ENCODE measurements around the gene ARL15. TPM values are rescaled to one million over a fixed set of nuclear protein-coding genes. Genes with fewer than 3 reads are reported as not detected.

ARL15 gene
- polyA plus RNA-seq, 2 donors: 4.0 to 7.8 TPM

GRCh38 chr5:54093861-54094260 is 216.5 kb downstream of the ARL15 start:
- Histone ChIP-seq H3K9me3 (ENCODE audit: control insufficient read depth in 2 of 2, insufficient read depth in 1 of 2, low read depth in 1 of 2, low read length in 1 of 2) (no peaks in the 10 kb centered on the region), H3K36me3 (ENCODE audit: control insufficient read depth in 2 of 2, insufficient read depth in 2 of 2, low read length in 1 of 2) (no peaks in the 10 kb centered on the region), H3K4me3 (ENCODE audit: low read depth in 1 of 2, low read length in 2 of 2) (no peak overlapping the region), H3K4me1 (ENCODE audit: control insufficient read depth in 2 of 2, insufficient read depth in 2 of 2, low read length in 1 of 2) (no peaks in the 10 kb centered on the region), H3K27ac (ENCODE audit: low read depth in 2 of 2, low read length in 1 of 2) (no peak overlapping the region), H3K27me3 (ENCODE audit: control insufficient read depth in 1 of 2, insufficient read depth in 2 of 2, low read length in 2 of 2) (no peaks in the 10 kb centered on the region)
- WGBS, 2 donors: 88 to 90% methylated on average over 2 of the region's 2 CpGs

GRCh38 chr5:54093081-54093492 is 217.3 kb downstream of the ARL15 start:
- Histone ChIP-seq H3K4me1 (ENCODE audit: control insufficient read depth in 2 of 2, insufficient read depth in 2 of 2, low read length in 1 of 2) (no peaks in the 10 kb centered on the region), H3K4me3 (ENCODE audit: low read depth in 1 of 2, low read length in 2 of 2) (no peak overlapping the region), H3K27me3 (ENCODE audit: control insufficient read depth in 1 of 2, insufficient read depth in 2 of 2, low read length in 2 of 2) (no peaks in the 10 kb centered on the region), H3K9me3 (ENCODE audit: control insufficient read depth in 2 of 2, insufficient read depth in 1 of 2, low read depth in 1 of 2, low read length in 1 of 2) (no peaks in the 10 kb centered on the region), H3K27ac (ENCODE audit: low read depth in 2 of 2, low read length in 1 of 2) (no peak overlapping the region), H3K36me3 (ENCODE audit: control insufficient read depth in 2 of 2, insufficient read depth in 2 of 2, low read length in 1 of 2) (no peaks in the 10 kb centered on the region)
- WGBS, 2 donors: 46 to 53% methylated on average over 1 of the region's 1 CpG

GRCh38 chr5:54091307-54092130 is 218.9 kb downstream of the ARL15 start:
- H3K27me3 ChIP-seq (ENCODE audit: control insufficient read depth in 1 of 2, insufficient read depth in 2 of 2, low read length in 2 of 2): no peaks in the 10 kb centered on the region
- WGBS, 2 donors: 61 to 65% methylated on average over 9 of the region's 9 CpGs
- H3K4me1 ChIP-seq (ENCODE audit: control insufficient read depth in 2 of 2, insufficient read depth in 2 of 2, low read length in 1 of 2): no peaks in the 10 kb centered on the region
- H3K27ac ChIP-seq (ENCODE audit: low read depth in 2 of 2, low read length in 1 of 2): no peak overlapping the region
- no peak overlapping the region for H3K4me3 ChIP-seq (ENCODE audit: low read depth in 1 of 2, low read length in 2 of 2)
- no peaks in the 10 kb centered on the region for H3K36me3 ChIP-seq (ENCODE audit: control insufficient read depth in 2 of 2, insufficient read depth in 2 of 2, low read length in 1 of 2)
- H3K9me3 ChIP-seq (ENCODE audit: control insufficient read depth in 2 of 2, insufficient read depth in 1 of 2, low read depth in 1 of 2, low read length in 1 of 2): no peaks in the 10 kb centered on the region

- Histone ChIP-seq H3K4me3 (ENCODE audit: low read depth in 1 of 2, low read length in 2 of 2) (no peak overlapping the region), H3K9me3 (ENCODE audit: control insufficient read depth in 2 of 2, insufficient read depth in 1 of 2, low read depth in 1 of 2, low read length in 1 of 2) (no peaks in the 10 kb centered on the region), H3K27ac (ENCODE audit: low read depth in 2 of 2, low read length in 1 of 2) (no peak overlapping the region), H3K36me3 (ENCODE audit: control insufficient read depth in 2 of 2, insufficient read depth in 2 of 2, low read length in 1 of 2) (no peaks in the 10 kb centered on the region), H3K27me3 (ENCODE audit: control insufficient read depth in 1 of 2, insufficient read depth in 2 of 2, low read length in 2 of 2) (no peaks in the 10 kb centered on the region), H3K4me1 (ENCODE audit: control insufficient read depth in 2 of 2, insufficient read depth in 2 of 2, low read length in 1 of 2) (no peaks in the 10 kb centered on the region)
- WGBS, 2 donors: 39 to 64% methylated on average over 1 of the region's 1 CpG
Measured at GRCh38 chr5:54090495-54091120, 219.8 kb downstream of the ARL15 start.

GRCh38 chr5:54088081-54088480 is 222.3 kb downstream of the ARL15 start:
- no peaks in the 10 kb centered on the region for H3K4me1 ChIP-seq (ENCODE audit: control insufficient read depth in 2 of 2, insufficient read depth in 2 of 2, low read length in 1 of 2)
- H3K27ac ChIP-seq (ENCODE audit: low read depth in 2 of 2, low read length in 1 of 2): no peak overlapping the region
- H3K36me3 ChIP-seq (ENCODE audit: control insufficient read depth in 2 of 2, insufficient read depth in 2 of 2, low read length in 1 of 2): no peaks in the 10 kb centered on the region
- H3K9me3 ChIP-seq (ENCODE audit: control insufficient read depth in 2 of 2, insufficient read depth in 1 of 2, low read depth in 1 of 2, low read length in 1 of 2): no peaks in the 10 kb centered on the region
- H3K4me3 ChIP-seq (ENCODE audit: low read depth in 1 of 2, low read length in 2 of 2): no peak overlapping the region
- 89 to 90% methylated on average over 2 of the region's 2 CpGs for WGBS, 2 donors
- H3K27me3 ChIP-seq (ENCODE audit: control insufficient read depth in 1 of 2, insufficient read depth in 2 of 2, low read length in 2 of 2): no peaks in the 10 kb centered on the region

GRCh38 chr5:54087436-54087835 is 222.9 kb downstream of the ARL15 start:
- H3K4me3 ChIP-seq (ENCODE audit: low read depth in 1 of 2, low read length in 2 of 2): no peak overlapping the region
- WGBS, 2 donors: 52 to 73% methylated on average over 2 of the region's 2 CpGs
- H3K27ac ChIP-seq (ENCODE audit: low read depth in 2 of 2, low read length in 1 of 2): no peak overlapping the region
- H3K4me1 ChIP-seq (ENCODE audit: control insufficient read depth in 2 of 2, insufficient read depth in 2 of 2, low read length in 1 of 2): no peaks in the 10 kb centered on the region
- no peaks in the 10 kb centered on the region for H3K27me3 ChIP-seq (ENCODE audit: control insufficient read depth in 1 of 2, insufficient read depth in 2 of 2, low read length in 2 of 2)
- no peaks in the 10 kb centered on the region for H3K9me3 ChIP-seq (ENCODE audit: control insufficient read depth in 2 of 2, insufficient read depth in 1 of 2, low read depth in 1 of 2, low read length in 1 of 2)
- H3K36me3 ChIP-seq (ENCODE audit: control insufficient read depth in 2 of 2, insufficient read depth in 2 of 2, low read length in 1 of 2): no peaks in the 10 kb centered on the region

- Histone ChIP-seq H3K4me1 (ENCODE audit: control insufficient read depth in 2 of 2, insufficient read depth in 2 of 2, low read length in 1 of 2) (no peaks in the 10 kb centered on the region), H3K9me3 (ENCODE audit: control insufficient read depth in 2 of 2, insufficient read depth in 1 of 2, low read depth in 1 of 2, low read length in 1 of 2) (no peaks in the 10 kb centered on the region), H3K36me3 (ENCODE audit: control insufficient read depth in 2 of 2, insufficient read depth in 2 of 2, low read length in 1 of 2) (no peaks in the 10 kb centered on the region), H3K27ac (ENCODE audit: low read depth in 2 of 2, low read length in 1 of 2) (no peak overlapping the region), H3K27me3 (ENCODE audit: control insufficient read depth in 1 of 2, insufficient read depth in 2 of 2, low read length in 2 of 2) (no peaks in the 10 kb centered on the region), H3K4me3 (ENCODE audit: low read depth in 1 of 2, low read length in 2 of 2) (no peak overlapping the region)
- WGBS, 2 donors: 91 to 93% methylated on average over 2 of the region's 2 CpGs
Measured at GRCh38 chr5:54086191-54086590, 224.2 kb downstream of the ARL15 start.

- Histone ChIP-seq H3K27me3 (ENCODE audit: control insufficient read depth in 1 of 2, insufficient read depth in 2 of 2, low read length in 2 of 2) (no peaks in the 10 kb centered on the region), H3K4me1 (ENCODE audit: control insufficient read depth in 2 of 2, insufficient read depth in 2 of 2, low read length in 1 of 2) (no peaks in the 10 kb centered on the region), H3K27ac (ENCODE audit: low read depth in 2 of 2, low read length in 1 of 2) (no peak overlapping the region), H3K36me3 (ENCODE audit: control insufficient read depth in 2 of 2, insufficient read depth in 2 of 2, low read length in 1 of 2) (no peaks in the 10 kb centered on the region), H3K4me3 (ENCODE audit: low read depth in 1 of 2, low read length in 2 of 2) (no peak overlapping the region), H3K9me3 (ENCODE audit: control insufficient read depth in 2 of 2, insufficient read depth in 1 of 2, low read depth in 1 of 2, low read length in 1 of 2) (no peaks in the 10 kb centered on the region)
- WGBS, 2 donors: 72 to 86% methylated on average over 4 of the region's 4 CpGs
Measured at GRCh38 chr5:54084696-54085095, 225.7 kb downstream of the ARL15 start.

GRCh38 chr5:54083851-54084250 is 226.5 kb downstream of the ARL15 start:
- Histone ChIP-seq H3K27me3 (ENCODE audit: control insufficient read depth in 1 of 2, insufficient read depth in 2 of 2, low read length in 2 of 2) (no peaks in the 10 kb centered on the region), H3K4me1 (ENCODE audit: control insufficient read depth in 2 of 2, insufficient read depth in 2 of 2, low read length in 1 of 2) (no peaks in the 10 kb centered on the region), H3K36me3 (ENCODE audit: control insufficient read depth in 2 of 2, insufficient read depth in 2 of 2, low read length in 1 of 2) (no peaks in the 10 kb centered on the region), H3K4me3 (ENCODE audit: low read depth in 1 of 2, low read length in 2 of 2) (no peak overlapping the region), H3K27ac (ENCODE audit: low read depth in 2 of 2, low read length in 1 of 2) (no peak overlapping the region), H3K9me3 (ENCODE audit: control insufficient read depth in 2 of 2, insufficient read depth in 1 of 2, low read depth in 1 of 2, low read length in 1 of 2) (no peaks in the 10 kb centered on the region)
- WGBS, 2 donors: 60 to 62% methylated on average over 3 of the region's 3 CpGs

- Histone ChIP-seq H3K9me3 (ENCODE audit: control insufficient read depth in 2 of 2, insufficient read depth in 1 of 2, low read depth in 1 of 2, low read length in 1 of 2) (no peaks in the 10 kb centered on the region), H3K36me3 (ENCODE audit: control insufficient read depth in 2 of 2, insufficient read depth in 2 of 2, low read length in 1 of 2) (no peaks in the 10 kb centered on the region), H3K4me3 (ENCODE audit: low read depth in 1 of 2, low read length in 2 of 2) (no peak overlapping the region), H3K27ac (ENCODE audit: low read depth in 2 of 2, low read length in 1 of 2) (no peak overlapping the region), H3K27me3 (ENCODE audit: control insufficient read depth in 1 of 2, insufficient read depth in 2 of 2, low read length in 2 of 2) (no peaks in the 10 kb centered on the region), H3K4me1 (ENCODE audit: control insufficient read depth in 2 of 2, insufficient read depth in 2 of 2, low read length in 1 of 2) (no peaks in the 10 kb centered on the region)
- 97 to 100% methylated on average over 1 of the region's 1 CpG for WGBS, 2 donors
Measured at GRCh38 chr5:54083245-54083644, 227.1 kb downstream of the ARL15 start.

All from esophagus (tissue), 2 donors.